GM21367 (cell line): ENCODE results near the gene RGL3.
"Not testable (repeated sequence)": the region's sequence is repeated elsewhere in the genome, so short reads cannot be mapped to it uniquely, and the experiment has no call there.

Experiments
- ATAC-seq: cut with Tn5 transposase; IDR thresholded peaks from one replicate; pipeline ENCODE4 v1.9.1; 2021; ENCODE audit not compliant: unreplicated experiment

RGL3 gene

GRCh38 chr19:11364296-11364904 lies 54.7 kb downstream of the RGL3 start:
- ATAC-seq, result no peak

DNA sequence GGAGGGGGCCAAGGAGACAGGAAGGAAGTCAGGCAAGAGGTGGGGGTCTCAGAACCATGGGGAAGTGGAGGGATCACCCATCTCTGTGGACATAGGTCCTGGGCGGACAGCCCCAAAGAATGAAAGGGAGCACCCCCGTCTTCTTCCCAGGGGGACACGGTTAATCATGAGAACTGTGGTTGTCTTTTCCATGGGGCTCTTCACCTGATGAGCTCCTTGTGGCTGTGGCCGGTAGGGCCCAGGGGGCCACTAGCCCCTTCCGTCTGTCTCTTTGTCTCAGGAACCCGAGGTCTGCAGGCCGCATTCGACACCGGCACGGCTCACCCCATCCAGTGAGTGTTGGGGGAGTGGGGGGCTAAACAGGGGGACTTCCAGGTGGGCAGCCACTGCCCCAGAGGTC lies 55.2 kb downstream of the RGL3 start:
- ATAC-seq, result no peak

GRCh38 chr19:11361771-11362731 lies 57.1 kb downstream of the RGL3 start:
- ATAC-seq, result no peak

- ATAC-seq, result no peak
Observed at GRCh38 chr19:11361037-11361770, 57.9 kb downstream of the RGL3 start.

- no peak for ATAC-seq
Observed at GRCh38 chr19:11359421-11359820, 59.7 kb downstream of the RGL3 start.

- ATAC-seq, result no peak
Observed at GRCh38 chr19:11356676-11357550, 62.2 kb downstream of the RGL3 start.

GRCh38 chr19:11356074-11356397 lies 63.1 kb downstream of the RGL3 start:
- ATAC-seq, result no peak

DNA sequence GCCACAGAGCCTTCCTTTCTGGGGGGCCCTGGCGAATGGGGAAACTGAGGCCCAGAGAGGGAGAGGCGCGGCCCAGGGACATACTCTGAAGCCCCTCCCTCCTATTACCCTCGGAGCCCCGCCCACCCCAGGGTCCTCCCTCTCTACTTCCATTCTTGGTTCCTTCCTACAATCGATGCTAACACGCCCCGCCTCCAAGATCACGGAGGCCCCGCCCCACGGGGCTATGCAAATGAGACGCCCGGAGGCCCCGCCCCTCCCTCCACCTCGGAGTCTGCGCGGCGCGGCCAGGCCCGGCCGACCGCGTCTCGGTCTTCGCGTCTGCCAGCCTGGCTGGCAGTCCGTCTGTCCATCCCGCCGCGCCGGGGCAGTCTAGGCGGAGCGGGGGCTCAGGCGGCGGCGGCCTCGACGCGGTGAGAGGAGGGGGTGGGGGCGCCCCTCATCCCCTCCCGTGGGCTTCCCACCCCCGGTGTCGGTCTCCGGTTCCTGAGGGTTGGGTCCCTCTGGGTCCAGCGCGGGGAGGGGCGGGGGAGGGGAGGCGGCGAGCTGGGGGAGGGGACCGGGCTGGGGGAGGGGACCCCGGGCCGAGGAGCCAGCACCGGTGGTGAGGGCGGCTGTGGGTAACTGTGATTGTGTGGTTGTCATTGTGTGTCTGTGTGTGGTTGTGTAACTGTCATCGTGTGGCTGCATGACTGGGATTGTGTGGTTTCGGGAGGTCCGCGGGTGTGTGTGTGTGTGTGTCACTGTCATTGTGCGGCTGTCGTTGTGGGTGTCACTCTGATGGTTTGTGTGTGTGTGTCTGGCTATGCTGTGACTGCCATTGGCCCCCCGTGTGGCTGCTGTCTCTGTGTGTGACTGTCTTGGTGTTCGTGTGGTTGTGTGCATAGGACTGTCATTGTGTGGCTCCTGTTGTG lies 63.7 kb downstream of the RGL3 start, which contains the start of gene PLPPR2:
Gene PLPPR2, plus strand, starts transcription at position 273 of the 914 bp plus-strand sequence. CDS start 2,242 bp downstream, outside the sequence.
- ATAC-seq, result no peak

- ATAC-seq, result not testable (repeated sequence)
Observed at GRCh38 chr19:11354102-11354501, 65.0 kb downstream of the RGL3 start.

DNA sequence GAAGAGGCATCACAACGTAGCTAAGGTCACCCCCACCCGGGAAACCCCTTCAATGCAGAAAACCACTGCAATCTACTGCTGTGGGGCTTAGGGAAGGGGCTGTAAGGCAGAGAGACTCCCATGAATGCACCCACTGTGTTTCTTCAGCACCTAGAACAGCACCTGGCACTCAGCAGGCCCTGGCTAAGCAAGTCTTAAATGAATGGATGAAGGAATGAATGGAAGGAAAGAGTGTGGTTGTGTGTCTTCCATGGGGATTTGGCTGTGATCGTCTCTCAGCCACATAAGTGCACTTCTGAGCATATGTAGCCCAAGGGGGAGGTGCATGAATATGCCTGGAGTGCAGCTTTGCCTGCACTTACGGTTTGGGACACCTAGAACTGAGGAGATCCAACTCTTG lies 69.9 kb downstream of the RGL3 start:
- no peak for ATAC-seq

DNA sequence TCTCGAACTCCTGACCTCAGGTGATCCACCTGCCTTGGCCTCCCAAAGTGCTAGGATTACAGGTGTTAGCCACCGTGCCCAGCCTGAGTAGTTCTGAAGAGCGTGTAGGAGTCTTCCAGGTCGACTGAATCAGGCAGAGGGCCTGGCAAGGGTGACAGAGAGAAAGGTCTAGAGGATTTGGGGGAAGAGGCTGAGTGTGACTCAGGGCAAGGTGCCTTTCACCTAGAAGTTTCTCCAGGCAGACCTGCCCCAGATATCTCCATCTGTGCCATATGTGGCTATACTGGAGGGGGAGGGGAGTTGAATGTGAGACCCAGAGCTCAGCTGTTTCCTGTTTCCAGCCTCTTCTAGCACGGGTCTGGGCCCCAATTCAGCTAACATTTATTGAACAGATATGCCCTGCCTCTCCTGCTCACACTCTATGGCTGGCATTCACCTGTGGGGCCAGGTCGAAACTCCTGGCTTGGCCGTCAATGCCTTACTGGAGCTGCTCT lies 71.5 kb downstream of the RGL3 start:
- ATAC-seq, result no peak

DNA sequence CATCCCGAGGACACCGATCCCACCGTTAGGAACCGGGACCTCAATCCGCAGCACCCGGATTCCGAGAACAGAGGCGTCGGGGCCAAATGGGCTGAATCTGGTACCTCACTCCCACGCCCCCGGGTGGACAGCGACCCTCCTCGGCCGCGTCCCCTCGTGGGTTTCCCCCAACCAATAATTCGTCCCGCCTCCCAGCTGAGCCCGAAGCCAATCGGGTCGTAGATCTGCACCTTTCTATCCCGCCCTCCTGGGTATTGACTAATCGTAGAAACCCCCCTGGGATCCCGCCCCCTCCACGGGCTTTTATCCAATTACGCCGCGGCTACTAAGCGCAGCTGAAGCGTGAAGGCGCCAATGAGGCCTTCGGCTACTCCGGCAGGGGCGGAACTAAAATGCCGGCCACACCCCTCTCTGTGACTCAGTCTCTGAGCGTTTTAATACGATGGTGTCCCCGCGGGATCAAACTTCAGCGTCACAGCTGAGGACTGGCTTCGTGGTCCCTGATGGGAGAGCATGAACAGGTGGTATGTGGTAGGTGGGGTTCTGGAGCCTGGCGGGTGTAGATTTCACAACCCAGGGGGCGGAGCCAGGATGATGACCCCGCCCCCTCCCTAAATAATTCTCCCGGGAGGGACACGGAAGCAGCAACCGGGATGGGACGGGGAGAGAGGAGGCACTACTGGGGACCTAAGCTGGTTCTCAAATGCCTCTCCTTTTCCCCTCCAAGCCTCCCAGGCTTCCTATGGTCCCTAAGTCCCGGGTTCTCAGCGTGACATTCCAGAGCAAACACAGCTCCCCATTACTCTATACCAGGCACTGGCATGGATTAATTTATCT lies 72.8 kb downstream of the RGL3 start, which contains the start of the genes CCDC159 and TMEM205:
Gene CCDC159, plus strand, starts transcription at position 416 of the 837 bp plus-strand sequence. Its CDS starts 88 bp downstream, at position 504.
Gene TMEM205, minus strand, starts transcription at position 165 of the 837 bp plus-strand sequence. CDS start 649 bp downstream, outside the sequence.
- ATAC-seq, result peak; percentile 78

DNA sequence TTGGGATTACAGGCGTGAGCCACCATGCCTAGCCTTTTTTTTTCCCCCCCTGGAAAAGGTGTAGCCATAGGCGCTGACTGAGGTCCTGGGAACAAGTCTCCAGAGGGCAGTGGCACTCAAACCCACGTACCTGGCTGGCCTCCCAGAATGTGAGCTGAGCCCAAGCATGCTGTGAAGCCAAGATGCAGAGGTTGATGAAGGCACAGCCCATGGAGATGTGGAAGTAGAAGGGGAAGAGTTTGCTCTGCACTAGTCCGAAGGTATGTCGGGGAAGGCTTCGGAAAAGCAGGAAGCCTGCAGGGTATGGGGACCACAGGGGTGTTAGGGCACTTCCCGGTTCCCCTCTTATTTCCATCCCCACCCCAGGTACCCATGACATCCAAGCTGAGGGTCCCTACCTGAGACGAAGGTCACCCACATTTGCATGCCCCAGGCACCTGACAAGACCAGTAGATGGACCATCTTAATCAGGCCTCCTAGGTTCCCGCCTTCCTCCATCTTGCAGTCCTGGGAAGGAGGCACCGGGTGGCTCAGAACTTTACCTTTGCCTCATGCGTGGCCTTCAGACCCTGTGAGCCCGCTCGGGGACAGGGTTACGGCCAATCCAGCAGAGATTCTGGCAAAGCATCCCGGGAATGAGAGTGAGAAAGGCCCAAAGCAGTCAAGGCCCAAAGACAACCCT lies 73.9 kb downstream of the RGL3 start:
- no peak for ATAC-seq
